Measurements from ENCODE around the gene MAPKAPK5. TPM values are rescaled to one million over a fixed set of nuclear protein-coding genes. Genes with fewer than 3 reads are reported as not detected.

MAPKAPK5 gene
- total RNA-seq, 1 experiment from 2014 or later: 50.3 TPM

GRCh38 chr12:111842556-111843396 lies 748 bp downstream of the MAPKAPK5 start:
- Histone ChIP-seq H3K36me3 (peaks cover 8% of the 10 kb centered on the region; the same call in 1 of the 2 replicates), H3K9me3 (replicated peaks) (no peaks in the 10 kb centered on the region), H3K4me3 (peak overlapping the region; percentile 87), H3K27me3 (no peaks in the 10 kb centered on the region), H3K27ac (peak overlapping the region; percentile 80), H3K4me1 (peaks cover 2% of the 10 kb centered on the region)
- DNase-seq: peak in 1 of 2 experiments; percentile 29

GRCh38 chr12:111846016-111846415 lies 4.0 kb downstream of the MAPKAPK5 start:
- peaks cover 2% of the 10 kb centered on the region for H3K4me1 ChIP-seq
- no peaks in the 10 kb centered on the region for H3K9me3 ChIP-seq (replicated peaks)
- H3K27ac ChIP-seq: no peak overlapping the region
- peaks cover 18% of the 10 kb centered on the region for H3K36me3 ChIP-seq
- no peak overlapping the region for H3K4me3 ChIP-seq
- no peak for DNase-seq
- no peaks in the 10 kb centered on the region for H3K27me3 ChIP-seq

- peaks cover 14% of the 10 kb centered on the region for H3K36me3 ChIP-seq
- H3K9me3 ChIP-seq (replicated peaks): no peaks in the 10 kb centered on the region
- no peak for DNase-seq
- no peak overlapping the region for H3K27ac ChIP-seq
- H3K27me3 ChIP-seq: no peaks in the 10 kb centered on the region
- H3K4me3 ChIP-seq: no peak overlapping the region
- H3K4me1 ChIP-seq: no peaks in the 10 kb centered on the region
Observed at GRCh38 chr12:111850526-111850925, 8.5 kb downstream of the MAPKAPK5 start.

GRCh38 chr12:111858186-111858585 lies 16.2 kb downstream of the MAPKAPK5 start:
- no peak overlapping the region for H3K4me3 ChIP-seq
- peaks cover 5% of the 10 kb centered on the region; the same call in 1 of the 2 replicates for H3K36me3 ChIP-seq
- H3K27me3 ChIP-seq: no peaks in the 10 kb centered on the region
- no peaks in the 10 kb centered on the region for H3K4me1 ChIP-seq
- 0 out of 2 replicates have a peak, but pooled peaks cover 2% of the 10 kb centered on the region for H3K9me3 ChIP-seq (replicated peaks)
- DNase-seq: no peak
- H3K27ac ChIP-seq: no peak overlapping the region

- H3K9me3 ChIP-seq (replicated peaks): 0 out of 2 replicates have a peak, but pooled peaks cover 2% of the 10 kb centered on the region
- DNase-seq: no peak
- H3K27ac ChIP-seq: no peak overlapping the region
- H3K4me1 ChIP-seq: no peaks in the 10 kb centered on the region
- peaks cover 5% of the 10 kb centered on the region; the same call in 1 of the 2 replicates for H3K36me3 ChIP-seq
- H3K4me3 ChIP-seq: no peak overlapping the region
- H3K27me3 ChIP-seq: no peaks in the 10 kb centered on the region
Observed at GRCh38 chr12:111858778-111859177, 16.8 kb downstream of the MAPKAPK5 start.

- peaks cover 35% of the 10 kb centered on the region for H3K36me3 ChIP-seq
- DNase-seq: no peak
- no peaks in the 10 kb centered on the region for H3K9me3 ChIP-seq (replicated peaks)
- no peaks in the 10 kb centered on the region for H3K4me1 ChIP-seq
- no peak overlapping the region for H3K4me3 ChIP-seq
- H3K27me3 ChIP-seq: no peaks in the 10 kb centered on the region
- H3K27ac ChIP-seq: no peak overlapping the region
Observed at GRCh38 chr12:111864913-111865312, 22.9 kb downstream of the MAPKAPK5 start.

GRCh38 chr12:111867531-111867930 lies 25.5 kb downstream of the MAPKAPK5 start:
- no peaks in the 10 kb centered on the region for H3K9me3 ChIP-seq (replicated peaks)
- no peak overlapping the region for H3K4me3 ChIP-seq
- no peak overlapping the region for H3K27ac ChIP-seq
- no peak for DNase-seq
- no peaks in the 10 kb centered on the region for H3K4me1 ChIP-seq
- H3K36me3 ChIP-seq: peaks cover 57% of the 10 kb centered on the region
- no peaks in the 10 kb centered on the region for H3K27me3 ChIP-seq

- Histone ChIP-seq H3K9me3 (replicated peaks) (no peaks in the 10 kb centered on the region), H3K36me3 (peaks cover 69% of the 10 kb centered on the region)
- no peak for DNase-seq
Observed at GRCh38 chr12:111868676-111869588, 26.9 kb downstream of the MAPKAPK5 start.

GRCh38 chr12:111869671-111870070 lies 27.6 kb downstream of the MAPKAPK5 start:
- no peak for DNase-seq
- H3K4me1 ChIP-seq: no peaks in the 10 kb centered on the region

More at GRCh38 chr12:111868676-111869588, 26.9 kb downstream of the MAPKAPK5 start:
- H3K4me3 ChIP-seq: no peak overlapping the region
- no peaks in the 10 kb centered on the region for H3K27me3 ChIP-seq
- no peaks in the 10 kb centered on the region for H3K4me1 ChIP-seq
- no peak overlapping the region for H3K27ac ChIP-seq

GRCh38 chr12:111870216-111870615 lies 28.2 kb downstream of the MAPKAPK5 start:
- Histone ChIP-seq H3K27ac (no peak overlapping the region), H3K27me3 (no peaks in the 10 kb centered on the region), H3K4me1 (no peaks in the 10 kb centered on the region), H3K9me3 (replicated peaks) (no peaks in the 10 kb centered on the region), H3K4me3 (no peak overlapping the region), H3K36me3 (peaks cover 69% of the 10 kb centered on the region)
- DNase-seq: no peak

More at GRCh38 chr12:111869671-111870070, 27.6 kb downstream of the MAPKAPK5 start:
- Histone ChIP-seq H3K36me3 (peaks cover 71% of the 10 kb centered on the region), H3K27ac (no peak overlapping the region), H3K9me3 (replicated peaks) (no peaks in the 10 kb centered on the region), H3K27me3 (no peaks in the 10 kb centered on the region), H3K4me3 (no peak overlapping the region)

- no peak for DNase-seq
Observed at GRCh38 chr12:111870706-111871105, 28.7 kb downstream of the MAPKAPK5 start.

GRCh38 chr12:111873113-111873512 lies 31.1 kb downstream of the MAPKAPK5 start:
- H3K4me1 ChIP-seq: no peaks in the 10 kb centered on the region
- H3K27me3 ChIP-seq: no peaks in the 10 kb centered on the region
- H3K4me3 ChIP-seq: no peak overlapping the region
- H3K36me3 ChIP-seq: peaks cover 69% of the 10 kb centered on the region
- H3K9me3 ChIP-seq (replicated peaks): no peaks in the 10 kb centered on the region
- H3K27ac ChIP-seq: no peak overlapping the region
- DNase-seq: no peak

More at GRCh38 chr12:111870706-111871105, 28.7 kb downstream of the MAPKAPK5 start:
- Histone ChIP-seq H3K27ac (no peak overlapping the region), H3K9me3 (replicated peaks) (no peaks in the 10 kb centered on the region), H3K27me3 (no peaks in the 10 kb centered on the region), H3K4me1 (no peaks in the 10 kb centered on the region), H3K4me3 (no peak overlapping the region), H3K36me3 (peaks cover 72% of the 10 kb centered on the region)

- Histone ChIP-seq H3K9me3 (replicated peaks) (no peaks in the 10 kb centered on the region), H3K4me1 (no peaks in the 10 kb centered on the region), H3K27ac (no peak overlapping the region), H3K4me3 (no peak overlapping the region), H3K36me3 (peaks cover 87% of the 10 kb centered on the region), H3K27me3 (no peaks in the 10 kb centered on the region)
- no peak for DNase-seq
Observed at GRCh38 chr12:111881716-111882115, 39.7 kb downstream of the MAPKAPK5 start.

GRCh38 chr12:111886662-111887545 lies 44.9 kb downstream of the MAPKAPK5 start:
- Histone ChIP-seq H3K27ac (no peak overlapping the region), H3K4me3 (no peak overlapping the region), H3K9me3 (replicated peaks) (no peaks in the 10 kb centered on the region), H3K4me1 (no peaks in the 10 kb centered on the region), H3K36me3 (peaks cover 67% of the 10 kb centered on the region), H3K27me3 (no peaks in the 10 kb centered on the region)
- no peak for DNase-seq
